Head of caudate nucleus (tissue), 42 donors: Measurements from ENCODE around the gene SCAMP2.

Source experiments
- DNase-seq, 42 donors: peaks; one replicate each; pipeline versions ENCODE4 v3.0.0 to v3.0.0-alpha.2; 2020 to 2021; ENCODE audit warnings: mixed read lengths in 7 of 42
- intact Hi-C: fragments of 100-400 bp; cut with DNase I; formaldehyde crosslinking; loops from one replicate; pipeline ENCODE4 v1.15.0; 2022

SCAMP2 gene

DNA sequence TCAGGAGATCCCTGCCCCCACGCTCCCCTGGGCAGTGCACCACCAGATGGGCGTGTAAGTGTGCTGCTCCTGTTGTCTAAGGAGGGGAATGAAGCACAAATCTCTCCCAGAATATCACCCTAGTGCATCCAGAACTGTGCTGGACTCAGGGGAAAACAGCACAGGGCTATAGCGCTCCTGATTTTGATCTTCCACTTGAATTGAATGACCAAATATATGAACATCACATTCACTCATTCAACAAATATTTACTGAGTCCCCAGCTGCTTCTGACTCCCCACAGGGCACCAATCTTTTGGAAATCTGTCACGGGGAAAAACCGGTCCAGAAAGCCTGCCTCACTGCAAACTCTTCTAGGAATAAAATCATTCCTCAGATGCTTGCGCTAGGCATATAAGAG, 44.3 kb downstream of the SCAMP2 start:
- no peak for DNase-seq
- intact Hi-C loops: no loop called here

DNA sequence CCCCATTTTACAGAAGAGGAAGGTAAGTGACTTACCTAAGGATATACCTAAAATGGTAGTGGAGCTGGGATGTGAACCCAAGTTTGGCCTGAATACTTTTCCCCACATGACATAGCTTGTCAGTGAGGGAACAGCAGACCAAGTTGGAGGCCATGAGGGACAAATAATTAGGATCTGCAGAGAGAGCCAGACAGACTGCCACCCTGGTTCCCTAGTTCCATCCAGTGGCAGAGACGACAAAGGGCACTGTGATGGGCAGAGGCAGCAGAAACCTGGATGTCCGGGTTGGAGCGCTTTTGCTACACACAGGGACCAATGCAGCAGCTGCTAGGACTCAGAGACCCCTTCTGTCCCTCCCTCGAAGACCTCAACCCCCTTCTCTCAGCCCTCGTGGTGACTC, 45.6 kb downstream of the SCAMP2 start:
- no peak for DNase-seq
- intact Hi-C loops: no loop called here

DNA sequence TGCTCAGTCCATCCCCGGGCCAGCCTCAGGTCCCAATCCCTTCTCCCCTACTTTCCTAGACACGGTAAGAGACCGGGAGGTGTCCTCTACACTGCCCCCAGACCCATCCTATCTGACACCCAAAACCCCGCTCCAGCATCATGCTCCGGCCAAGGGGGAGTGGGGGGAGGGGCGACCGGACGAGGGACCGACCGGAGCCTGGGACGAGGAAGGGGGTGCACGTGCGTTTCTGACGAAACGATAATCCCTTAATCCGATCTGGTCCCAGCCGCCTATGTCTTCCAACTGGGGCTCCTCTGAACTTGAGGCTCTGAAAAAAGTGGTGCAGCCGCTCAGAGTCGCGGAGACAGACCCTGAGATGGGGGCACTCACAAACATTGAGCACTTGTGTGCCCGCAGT, 46.2 kb downstream of the SCAMP2 start:
- DNase-seq: no peak
- intact Hi-C loops: no loop called here

DNA sequence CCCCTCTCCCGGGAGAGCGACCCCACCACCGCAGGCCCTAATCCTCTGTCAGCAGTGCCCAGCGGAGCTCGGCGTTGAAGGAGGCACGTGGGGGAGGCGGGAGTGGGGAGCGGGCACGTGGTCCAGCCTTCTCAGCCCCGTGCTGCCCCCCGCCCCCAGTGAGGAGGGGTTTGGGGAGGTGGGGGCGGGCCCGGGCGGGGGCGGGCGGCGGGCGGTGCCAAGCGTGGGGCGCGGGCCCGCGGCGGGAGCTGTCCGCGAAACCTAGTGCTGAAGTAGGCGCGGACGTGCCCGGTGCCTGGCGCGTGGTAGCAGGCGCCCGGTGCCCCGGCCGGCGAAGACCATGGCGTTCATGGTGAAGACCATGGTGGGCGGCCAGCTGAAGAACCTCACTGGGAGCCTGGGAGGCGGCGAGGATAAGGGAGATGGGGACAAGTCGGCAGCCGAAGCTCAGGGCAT, 46.8 kb downstream of the SCAMP2 start, which contains the start of gene CPLX3:
TSS of gene CPLX3 (plus strand) at position 264 of the 456 bp plus-strand sequence. CDS start at position 341, 77 bp downstream.
- intact Hi-C loops: no loop called here
- DNase-seq: peak in 14 of 42 donors; percentile 35 to 68 (median 54)

DNA sequence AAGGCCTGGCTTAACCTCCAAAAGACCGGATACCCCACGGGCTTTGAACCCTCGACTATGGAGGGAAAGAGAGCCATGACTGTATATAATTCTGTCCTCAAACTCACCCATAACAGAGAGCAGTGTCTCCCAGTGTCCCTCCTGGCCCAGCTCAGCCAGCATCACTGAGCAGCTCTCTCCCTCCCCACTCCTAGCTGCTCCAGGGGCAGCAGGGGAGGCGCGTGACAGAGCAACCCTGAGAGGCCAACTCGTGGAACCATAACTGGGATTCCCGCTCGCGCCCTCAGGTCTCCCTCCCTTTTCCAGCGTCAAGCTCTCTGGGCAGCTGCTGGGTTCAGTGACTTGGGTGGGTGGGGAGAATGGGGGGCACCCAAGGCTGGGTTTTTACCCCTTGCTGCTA, 47.3 kb downstream of the SCAMP2 start:
- DNase-seq: no peak
- intact Hi-C loops: no loop called here

- DNase-seq: peak in 15 of 42 donors; percentile 16 to 83 (median 54)
- intact Hi-C loops: no loop called here
Observed at GRCh38 chr15:74824976-74825375, 48.2 kb downstream of the SCAMP2 start.

GRCh38 chr15:74823324-74823723, 49.8 kb downstream of the SCAMP2 start:
- intact Hi-C loops: no loop called here
- DNase-seq: no peak

DNA sequence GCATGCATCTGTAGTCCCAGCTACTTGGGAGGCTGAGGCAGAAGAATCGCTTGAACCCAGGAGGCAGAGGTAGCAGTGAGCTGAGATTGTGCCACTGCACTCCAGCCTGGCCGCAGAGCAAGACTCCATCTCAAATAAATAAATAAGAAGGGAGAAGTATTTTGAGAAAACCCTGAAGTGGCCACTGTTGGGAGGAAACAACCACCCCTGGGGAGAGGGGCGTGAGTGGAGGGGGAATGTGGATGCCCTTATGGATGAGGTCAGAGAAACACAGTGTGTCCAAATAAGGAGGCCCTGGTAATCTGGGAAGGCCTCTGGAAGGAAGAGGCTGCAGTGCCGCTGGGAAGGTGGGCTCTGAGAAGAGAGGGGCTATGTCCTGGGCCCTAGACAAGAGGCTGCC, 50.9 kb downstream of the SCAMP2 start:
- no peak for DNase-seq
- intact Hi-C loops: no loop called here

DNA sequence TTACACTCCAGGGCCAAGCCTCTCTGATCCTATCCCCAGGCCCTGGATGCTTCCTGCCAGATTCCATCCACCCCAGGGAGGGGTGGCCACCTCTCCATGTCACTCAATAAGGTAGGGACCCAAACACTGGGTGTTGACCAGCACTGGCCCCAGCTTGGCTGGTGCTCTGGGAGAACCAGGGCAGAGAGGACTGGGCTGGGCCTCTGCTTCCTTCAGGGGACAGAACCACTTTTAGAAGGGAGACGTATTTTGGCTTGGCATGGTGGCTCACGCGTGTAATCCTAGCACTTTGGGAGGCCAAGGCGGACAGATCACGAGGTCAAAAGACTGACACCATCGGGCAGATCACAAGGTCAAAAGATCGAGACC, 51.4 kb downstream of the SCAMP2 start:
- intact Hi-C loops: no loop called here
- no peak for DNase-seq

DNA sequence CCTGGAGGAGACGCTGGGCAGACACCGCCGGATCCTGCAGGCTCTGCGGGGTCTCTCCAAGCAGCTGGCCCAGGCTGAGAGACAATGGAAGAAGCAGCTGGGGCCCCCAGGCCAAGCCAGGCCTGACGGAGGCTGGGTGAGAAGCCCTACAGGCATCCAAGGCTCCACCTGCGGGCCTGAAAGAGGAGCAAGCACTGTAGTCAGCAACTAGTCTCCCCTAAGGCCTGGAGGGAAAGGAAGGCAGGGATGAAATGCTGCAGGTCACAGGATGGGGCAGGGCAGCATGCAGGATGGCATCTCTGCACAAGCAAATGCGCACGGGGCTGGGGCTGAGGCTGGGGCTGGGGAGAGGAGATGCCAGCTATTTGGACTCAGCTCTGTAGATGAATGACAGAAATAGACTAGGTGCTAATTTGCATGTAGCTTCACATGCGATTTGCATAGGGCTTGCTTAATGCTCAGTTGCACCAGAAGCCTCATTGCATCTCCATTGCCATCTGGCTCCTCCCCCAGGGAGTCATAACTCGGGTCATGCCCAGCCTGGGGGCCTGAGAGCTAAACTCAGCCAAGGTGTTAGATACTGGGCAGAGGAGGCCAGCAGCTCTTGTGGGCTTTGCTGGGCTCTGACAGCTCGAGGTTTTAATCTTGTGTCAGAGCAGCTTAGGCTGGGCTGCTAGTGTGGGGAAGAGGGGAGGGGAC, 51.9 kb downstream of the SCAMP2 start:
- intact Hi-C loops: no loop called here
- DNase-seq: peak in 4 of 42 donors; percentile 28 to 54 (median 48)

DNA sequence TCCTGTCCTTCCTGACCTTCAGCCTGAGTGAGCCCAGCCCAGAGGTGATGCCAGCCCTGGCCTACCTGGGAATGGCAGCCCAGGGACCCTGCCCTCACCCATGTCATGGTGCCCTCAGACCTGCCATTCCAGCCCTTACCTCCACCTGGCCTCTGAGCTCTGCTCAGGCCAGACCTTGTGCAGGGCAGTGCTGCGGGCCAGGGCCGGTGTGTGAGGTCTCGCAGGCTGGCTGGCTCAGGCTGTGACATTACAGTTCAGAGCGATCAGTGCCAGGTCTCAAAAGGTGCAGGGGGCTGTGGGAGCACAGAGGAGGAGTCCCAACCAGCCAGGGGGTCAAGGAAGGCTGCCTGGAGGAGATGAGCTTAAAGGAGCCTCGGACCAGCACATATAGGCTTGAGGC, 53.1 kb downstream of the SCAMP2 start:
- DNase-seq: no peak
- intact Hi-C loops: no loop called here

- intact Hi-C loops: no loop called here
- DNase-seq: peak in 1 of 42 donors; percentile 67
Observed at GRCh38 chr15:74817370-74817737, 55.8 kb downstream of the SCAMP2 start.

- DNase-seq: no peak
- intact Hi-C loops: no loop called here
Observed at GRCh38 chr15:74816624-74817369, 56.4 kb downstream of the SCAMP2 start.

- intact Hi-C loops: no loop called here
- no peak for DNase-seq
Observed at GRCh38 chr15:74815961-74816360, 57.2 kb downstream of the SCAMP2 start.

DNA sequence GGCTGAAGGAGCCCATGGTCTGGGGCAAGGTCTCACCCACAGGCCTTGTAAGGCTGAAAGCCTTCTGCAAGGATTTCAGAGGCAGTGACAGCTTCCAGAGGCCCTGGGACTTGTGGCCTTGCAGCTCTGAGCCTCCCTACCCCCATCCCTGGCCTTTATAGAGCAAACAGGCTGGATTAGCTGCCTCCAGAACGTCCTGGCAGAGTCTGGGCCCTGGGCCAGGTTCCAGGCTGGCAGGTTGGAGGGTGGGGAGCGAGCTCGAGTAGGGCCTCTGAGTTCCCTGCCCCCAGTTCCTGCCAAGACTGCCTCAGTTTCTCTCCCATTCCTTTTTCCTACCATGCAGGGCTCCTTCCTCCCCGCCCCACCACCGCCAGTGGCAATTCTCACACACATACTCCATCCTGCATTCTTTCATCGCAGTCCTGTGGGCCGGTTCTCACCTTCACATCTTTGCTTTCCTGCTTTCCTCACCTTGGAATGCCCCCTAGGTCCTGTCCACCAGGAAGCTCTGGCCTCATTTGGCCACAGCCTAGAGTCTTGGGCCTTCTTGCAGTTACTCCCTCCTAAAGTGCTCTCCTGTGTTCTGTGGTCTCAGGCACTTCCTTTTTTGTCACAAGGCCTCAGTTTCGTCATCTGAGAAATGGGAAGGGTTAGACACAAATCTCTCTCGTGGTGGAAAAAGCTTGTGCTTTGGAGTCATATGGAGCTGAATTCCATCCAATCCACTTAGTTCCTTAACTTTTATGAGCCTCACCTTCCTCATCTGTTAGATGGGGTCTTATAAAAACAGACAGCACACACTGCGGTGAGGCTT, 57.8 kb downstream of the SCAMP2 start:
- no peak for DNase-seq
- intact Hi-C loops: no loop called here

DNA sequence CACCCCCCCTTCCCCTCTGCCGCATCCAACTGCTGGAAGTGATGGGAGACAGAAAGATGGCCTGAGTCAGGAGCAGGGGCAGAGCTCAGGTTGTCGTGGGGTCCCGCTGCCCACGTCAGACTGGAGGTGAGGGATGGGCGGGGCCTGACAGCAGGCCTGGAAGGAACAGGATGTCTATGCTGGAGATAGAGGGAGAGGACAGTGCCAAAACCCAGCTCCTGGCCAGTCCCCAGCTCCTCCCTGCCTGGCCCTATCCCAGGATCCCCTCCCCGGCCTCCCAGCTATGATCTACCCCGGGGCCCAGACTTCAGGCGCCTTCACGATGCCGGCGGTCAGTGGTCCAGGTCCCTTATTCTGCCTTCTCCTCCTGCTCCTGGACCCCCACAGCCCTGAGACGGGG, 60.6 kb downstream of the SCAMP2 start, which contains the start of gene LMAN1L:
TSS of gene LMAN1L (plus strand) at position 303 of the 400 bp plus-strand sequence. CDS start at position 323, 20 bp downstream.
- intact Hi-C loops: no loop called here

DNA sequence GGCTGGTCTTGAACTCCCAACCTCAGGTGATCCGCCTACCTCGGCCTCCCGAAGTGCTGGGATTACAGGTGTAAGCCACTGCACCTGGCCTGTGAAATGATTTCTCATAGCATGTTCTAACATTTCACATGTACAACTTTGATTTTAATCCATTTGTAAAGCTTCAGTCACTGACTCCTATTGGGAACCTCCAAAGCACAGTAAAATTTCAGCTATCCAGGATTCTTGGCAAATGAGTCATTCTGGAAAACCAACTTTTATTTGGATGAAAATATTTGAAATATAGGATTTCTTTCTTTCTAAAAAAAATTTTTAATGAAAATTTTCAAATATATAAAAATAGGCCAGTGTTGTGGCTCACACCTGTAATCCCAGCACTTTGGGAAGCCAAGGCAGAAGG, 63.2 kb downstream of the SCAMP2 start:
- intact Hi-C loops: no loop called here
- DNase-seq: no peak

More for the DNA sequence above, 60.6 kb downstream of the SCAMP2 start, which contains the start of gene LMAN1L:
- no peak for DNase-seq

DNA sequence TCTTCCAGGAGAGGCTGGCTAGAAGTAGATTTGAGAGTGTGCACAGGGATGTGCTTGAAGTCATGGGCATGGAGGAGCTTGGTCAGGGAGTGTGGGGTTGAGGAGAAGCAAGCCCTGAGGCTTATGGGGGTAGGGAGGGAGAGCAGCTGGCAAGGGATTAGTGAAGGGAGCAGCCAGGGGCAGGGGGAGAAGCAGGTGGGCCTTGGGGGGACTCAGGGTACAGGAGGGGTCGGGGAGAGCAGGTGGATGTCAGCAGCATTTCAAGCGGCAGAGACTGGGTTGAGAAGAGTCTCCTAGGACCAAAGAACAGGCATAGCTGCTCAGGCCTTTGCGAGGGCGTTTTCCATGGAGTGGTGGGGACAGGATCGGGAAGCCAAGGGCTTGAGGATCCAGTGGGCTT, 63.9 kb downstream of the SCAMP2 start:
- DNase-seq: no peak
- intact Hi-C loops: no loop called here

DNA sequence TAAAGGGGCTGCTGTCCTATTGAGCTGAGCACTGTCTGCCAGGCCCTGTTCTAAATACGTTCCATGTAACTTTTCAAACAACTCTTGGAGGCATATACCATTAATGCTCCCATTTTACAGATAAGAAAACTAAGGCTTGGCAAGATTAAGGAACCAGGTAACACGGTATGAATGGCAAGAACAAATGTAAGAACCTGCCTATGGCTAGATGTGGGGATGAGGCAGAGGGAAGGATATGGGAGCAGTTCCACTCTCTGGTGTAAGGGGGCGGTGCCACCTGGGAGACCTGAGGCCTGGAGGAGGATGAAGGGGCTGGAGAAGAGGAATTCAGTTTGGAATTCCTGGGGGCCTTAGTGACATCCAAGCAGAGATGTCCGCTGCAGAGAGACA, 64.3 kb downstream of the SCAMP2 start:
- intact Hi-C loops: no loop called here
- DNase-seq: no peak
